MCF 10A (cell line): ENCODE data around the gene ADGRF1. TPM values are rescaled to one million over a fixed set of nuclear protein-coding genes. Genes with fewer than 3 reads are reported as not detected.
A peak's percentile ranks its signal among the peaks of the same experiment; 100 is the strongest.

Experiments used
- BruUV-seq: library from RNA; stranded (reverse); fragments of 400-500 nt; replicated peaks from 2 replicates; lab custom pipeline; 2021; lab: Mats Ljungman, UMichigan
- CTCF ChIA-PET: fragments of 300-600 bp; sonication (Branson Sonifier 250); formaldehyde crosslinking; extraction: SDS; loops from one replicate; lab custom pipeline; 2021; ENCODE audit warnings: antibody characterized with exemption, inconsistent platforms; lab: Yijun Ruan, JAX
- POLR2A ChIA-PET: fragments of 300-600, 350-650 bp; sonication (Branson Sonifier 250); formaldehyde crosslinking; extraction: SDS; loops from one replicate; lab custom pipeline; 2020; ENCODE audit warnings: antibody characterized with exemption, inconsistent platforms; lab: Yijun Ruan, JAX
- DNase-seq: peaks from one replicate; pipeline ENCODE4 v3.0.0-alpha.2; 2018; ENCODE audit not compliant: unreplicated experiment
- H3K27ac Mint-ChIP-seq: one replicate; pipeline ENCODE4 v1.8.0; 2022; ENCODE audit warnings: mild to moderate bottlenecking, low read depth, mixed read lengths; ENCODE audit not compliant: unreplicated experiment
- H3K27me3 Mint-ChIP-seq: one replicate; pipeline ENCODE4 v1.8.0; 2022; ENCODE audit warnings: mixed read lengths; ENCODE audit not compliant: insufficient read depth, unreplicated experiment
- H3K36me3 Mint-ChIP-seq: one replicate; pipeline ENCODE4 v1.8.0; 2022; ENCODE audit warnings: mild to moderate bottlenecking, moderate library complexity, mixed read lengths; ENCODE audit not compliant: insufficient read depth, unreplicated experiment
- H3K4me1 Mint-ChIP-seq: one replicate; pipeline ENCODE4 v1.8.0; 2022; ENCODE audit warnings: mixed read lengths; ENCODE audit not compliant: insufficient read depth, unreplicated experiment
- H3K4me3 Mint-ChIP-seq: one replicate; pipeline ENCODE4 v1.8.0; 2022; ENCODE audit warnings: mild to moderate bottlenecking, moderate library complexity, mixed read lengths; ENCODE audit not compliant: unreplicated experiment
- H3K9me3 Mint-ChIP-seq: one replicate; pipeline ENCODE4 v1.8.0; 2022; ENCODE audit warnings: mixed read lengths; ENCODE audit not compliant: unreplicated experiment
- CTCF ChIP-seq: fragments of 200-600 bp; IDR thresholded peaks from one replicate; pipeline ENCODE4 v1.8.0; 2022; ENCODE audit warnings: antibody characterized with exemption, mild to moderate bottlenecking; ENCODE audit not compliant: unreplicated experiment
- intact Hi-C: fragments of 100-400 bp; cut with micrococcal nuclease; formaldehyde crosslinking; loops from 2 replicates; pipeline ENCODE4 v1.14.1; 2022
- total RNA-seq: library from RNA; stranded (reverse); gene quantifications from 2 replicates; pipeline ENCODE4 v1.2.3, GENCODE V29; 2022

Gene ADGRF1
- total RNA-seq, 1 experiment from 2014 or later, result 3.5 TPM

- CTCF ChIA-PET, result interaction anchor here (0.6 to 0.9 kb wide), 3 partner anchors 29 to 43 kb away, joined by 3 to 5 read pairs (median 4); no protein-coding TSS in a partner anchor
- peaks cover 11% of the 10 kb centered on the region for H3K4me1 Mint-ChIP-seq
- H3K36me3 Mint-ChIP-seq, result no peaks in the 10 kb centered on the region
- POLR2A ChIA-PET, result interaction anchor here (0.6 kb wide), 1 partner anchor 411 kb away, joined by 3 read pairs; no protein-coding TSS in a partner anchor
- no peak for TF ChIP-seq CTCF
- no peak overlapping the region for H3K27ac Mint-ChIP-seq
- no peaks in the 10 kb centered on the region for H3K27me3 Mint-ChIP-seq
- intact Hi-C loops, result no loop called here
- peak; percentile 59 for DNase-seq
- no peak overlapping the region for H3K4me3 Mint-ChIP-seq
- H3K9me3 Mint-ChIP-seq, result no peaks in the 10 kb centered on the region
- no TSS peak for BruUV-seq
These were observed 87.2 kb downstream of the ADGRF1 start for GRCh38 chr6:46954837-46955451.

- no peaks in the 10 kb centered on the region for H3K27me3 Mint-ChIP-seq
- peaks cover 15% of the 10 kb centered on the region for H3K4me1 Mint-ChIP-seq
- H3K9me3 Mint-ChIP-seq, result no peaks in the 10 kb centered on the region
- no peak for TF ChIP-seq CTCF
- H3K36me3 Mint-ChIP-seq, result no peaks in the 10 kb centered on the region
- no TSS peak for BruUV-seq
- no peak for DNase-seq
- H3K4me3 Mint-ChIP-seq, result no peak overlapping the region
- POLR2A ChIA-PET, result no interaction called here
- intact Hi-C loops, result no loop called here
- H3K27ac Mint-ChIP-seq, result no peak overlapping the region
- CTCF ChIA-PET, result interaction anchor here (0.7 kb wide), 2 partner anchors 89 to 521 kb away, joined by 3 to 5 read pairs; no protein-coding TSS in a partner anchor
These were observed 88.2 kb downstream of the ADGRF1 start for GRCh38 chr6:46953921-46954320.

- ChIA-PET CTCF (interaction anchor here (0.6 kb wide), 2 partner anchors 101 to 273 kb away, joined by 3 read pairs; no protein-coding TSS in a partner anchor), POLR2A (no interaction called here)
- Mint-ChIP-seq H3K36me3 (no peaks in the 10 kb centered on the region), H3K4me3 (no peak overlapping the region), H3K9me3 (no peaks in the 10 kb centered on the region), H3K27me3 (no peaks in the 10 kb centered on the region), H3K4me1 (peaks cover 10% of the 10 kb centered on the region), H3K27ac (no peak overlapping the region)
- TF ChIP-seq CTCF, result no peak
- intact Hi-C loops, result no loop called here
- DNase-seq, result no peak
- no TSS peak for BruUV-seq
These were observed 92.4 kb downstream of the ADGRF1 start for GRCh38 chr6:46949632-46950280.

- CTCF ChIA-PET, result no interaction called here
- no peaks in the 10 kb centered on the region for H3K9me3 Mint-ChIP-seq
- H3K27ac Mint-ChIP-seq, result no peak overlapping the region
- no peak overlapping the region for H3K4me3 Mint-ChIP-seq
- no peaks in the 10 kb centered on the region for H3K36me3 Mint-ChIP-seq
- POLR2A ChIA-PET, result interaction anchor here (0.7 kb wide), 1 partner anchor 98 kb away, joined by 3 read pairs; no protein-coding TSS in a partner anchor
- DNase-seq, result no peak
- intact Hi-C loops, result no loop called here
- H3K27me3 Mint-ChIP-seq, result no peaks in the 10 kb centered on the region
- no peak for TF ChIP-seq CTCF
- BruUV-seq, result no TSS peak
- H3K4me1 Mint-ChIP-seq, result peaks cover 10% of the 10 kb centered on the region
These were observed 93.4 kb downstream of the ADGRF1 start for GRCh38 chr6:46948699-46949098.
